GM10266 (cell line): ENCODE data around the gene ZMYND15.
"Not testable (repeated sequence)": the region's sequence is repeated elsewhere in the genome, so short reads cannot be mapped to it uniquely, and the experiment has no call there.

Experiments used
- DNase-seq: peaks from one replicate; pipeline ENCODE4 v3.0.0; 2012; ENCODE audit errors: extremely low spot score
- CTCF ChIP-seq: IDR thresholded peaks from 2 replicates; pipeline ENCODE4 v1.5.1; 2012; ENCODE audit warnings: mild to moderate bottlenecking, low read depth; ENCODE audit not compliant: control insufficient read depth, insufficient read depth; ENCODE audit errors: missing control alignments

The ZMYND15 gene

GRCh38 chr17:4701116-4701515 is 38.5 kb upstream of the ZMYND15 start:
- no peak for DNase-seq

GRCh38 chr17:4703330-4703691 is 36.3 kb upstream of the ZMYND15 start:
- no peak for DNase-seq
- TF ChIP-seq CTCF: no peak

More at GRCh38 chr17:4701116-4701515, 38.5 kb upstream of the ZMYND15 start:
- TF ChIP-seq CTCF: no peak

- DNase-seq: not testable (repeated sequence)
Measured at GRCh38 chr17:4704574-4704907, 35.1 kb upstream of the ZMYND15 start.

- no peak for TF ChIP-seq CTCF
- DNase-seq: no peak
Measured at GRCh38 chr17:4704991-4705390, 34.6 kb upstream of the ZMYND15 start.

GRCh38 chr17:4706121-4706520 is 33.5 kb upstream of the ZMYND15 start:
- TF ChIP-seq CTCF: no peak
- no peak for DNase-seq

GRCh38 chr17:4708436-4708835 is 31.2 kb upstream of the ZMYND15 start:
- no peak for DNase-seq
- TF ChIP-seq CTCF: no peak

- DNase-seq: peak; percentile 99
- peak; percentile 73 for TF ChIP-seq CTCF
Measured at GRCh38 chr17:4709794-4710692, 29.6 kb upstream of the ZMYND15 start, which contains the start of gene ARRB2. Gene ARRB2, plus strand, starts transcription at chr17:4710632. Its CDS starts 90 bp downstream, at chr17:4710722.
